GM12801 (cell line): ENCODE measurements around the gene PPM1K.

Experiments used
- CTCF ChIP-seq: IDR thresholded peaks from one replicate; pipeline ENCODE4 v1.5.1; 2011; ENCODE audit warnings: control low read depth; ENCODE audit not compliant: insufficient read length; ENCODE audit errors: extremely low read depth

Gene PPM1K

GRCh38 chr4:88226143-88226542 is 58.2 kb downstream of the PPM1K start:
- no peak for TF ChIP-seq CTCF

- TF ChIP-seq CTCF, result no peak
These were observed 58.9 kb downstream of the PPM1K start for GRCh38 chr4:88225232-88226105.

- no peak for TF ChIP-seq CTCF
These were observed 60.8 kb downstream of the PPM1K start for GRCh38 chr4:88223516-88223915.

- TF ChIP-seq CTCF, result no peak
These were observed 65.3 kb downstream of the PPM1K start for GRCh38 chr4:88219099-88219498.

GRCh38 chr4:88217169-88217568 is 67.2 kb downstream of the PPM1K start:
- no peak for TF ChIP-seq CTCF

- TF ChIP-seq CTCF, result no peak
These were observed 68.0 kb downstream of the PPM1K start for GRCh38 chr4:88216395-88216794.

- TF ChIP-seq CTCF, result no peak
These were observed 69.0 kb downstream of the PPM1K start for GRCh38 chr4:88215351-88215750.

- TF ChIP-seq CTCF, result no peak
These were observed 72.2 kb downstream of the PPM1K start for GRCh38 chr4:88212253-88212561.
